GM23248 (cell line): Measurements from ENCODE around the gene HECTD3. TPM values are rescaled to one million over a fixed set of nuclear protein-coding genes. Genes with fewer than 3 reads are reported as not detected.

Experiments
- DNase-seq: peaks from one replicate; pipeline ENCODE4 v3.0.0-alpha.2; 2015
- H2AFZ ChIP-seq: fragments of 200-600 bp; sonication (generic); 2 replicates; pipeline ENCODE4 v1.6.1; 2016; ENCODE audit warnings: antibody characterized with exemption
- H3F3A ChIP-seq: fragments of 200-600 bp; sonication (generic); 2 replicates; pipeline ENCODE4 v1.6.1; 2016; ENCODE audit warnings: mild to moderate bottlenecking, antibody characterized with exemption, mixed run types; ENCODE audit not compliant: insufficient read depth
- H3K27ac ChIP-seq: fragments of 200-600 bp; sonication (generic); 2 replicates; pipeline ENCODE4 v1.5.1; 2016; ENCODE audit warnings: mild to moderate bottlenecking
- H3K27me3 ChIP-seq: fragments of 200-600 bp; sonication (generic); replicated peaks from 2 replicates; pipeline ENCODE4 v1.6.1; 2016; ENCODE audit warnings: mild to moderate bottlenecking; ENCODE audit not compliant: insufficient read depth
- H3K36me3 ChIP-seq: fragments of 200-600 bp; sonication (generic); 2 replicates; pipeline ENCODE4 v1.6.1; 2016; ENCODE audit warnings: low read depth, mild to moderate bottlenecking
- H3K4me1 ChIP-seq: fragments of 200-600 bp; sonication (generic); 2 replicates; pipeline ENCODE4 v1.6.1; 2016; ENCODE audit warnings: mild to moderate bottlenecking; ENCODE audit not compliant: insufficient read depth
- H3K4me2 ChIP-seq: fragments of 200-600 bp; sonication (generic); one replicate; pipeline ENCODE4 v1.6.1; 2016; ENCODE audit warnings: mild to moderate bottlenecking; ENCODE audit not compliant: unreplicated experiment
- H3K4me3 ChIP-seq: fragments of 200-600 bp; sonication (generic); 2 replicates; pipeline ENCODE4 v1.5.1; 2016; ENCODE audit warnings: mild to moderate bottlenecking
- H3K79me2 ChIP-seq: fragments of 200-600 bp; sonication (generic); 2 replicates; pipeline ENCODE4 v1.6.1; 2016; ENCODE audit warnings: mild to moderate bottlenecking; ENCODE audit not compliant: insufficient read depth
- H3K9ac ChIP-seq: fragments of 200-600 bp; sonication (generic); 2 replicates; pipeline ENCODE4 v1.6.1; 2016; ENCODE audit warnings: mild to moderate bottlenecking
- H3K9me2 ChIP-seq: fragments of 200-600 bp; sonication (generic); 2 replicates; pipeline ENCODE4 v1.6.1; 2016; ENCODE audit warnings: mixed run types, mild to moderate bottlenecking, moderate library complexity; ENCODE audit not compliant: insufficient read depth
- H3K9me3 ChIP-seq: fragments of 200-600 bp; sonication (generic); one replicate; pipeline ENCODE4 v1.6.1; 2017; ENCODE audit warnings: low read depth
- H4K20me1 ChIP-seq: fragments of 200-600 bp; sonication (generic); 2 replicates; pipeline ENCODE4 v1.6.0; 2016; ENCODE audit not compliant: insufficient read depth
- EZH2 ChIP-seq: fragments of 200-600 bp; sonication (generic); IDR thresholded peaks from 2 replicates; pipeline ENCODE4 v1.6.1; 2018; ENCODE audit warnings: antibody characterized with exemption, mild to moderate bottlenecking; ENCODE audit not compliant: insufficient read depth, poor library complexity, severe bottlenecking
- EZH2phosphoT487 ChIP-seq: fragments of 200-600 bp; sonication (generic); IDR thresholded peaks from 2 replicates; pipeline ENCODE4 v1.6.1; 2018; ENCODE audit warnings: antibody characterized with exemption, moderate library complexity, mild to moderate bottlenecking, low read depth; ENCODE audit not compliant: insufficient read depth
- WGBS, 2 experiments: methylation state at CpG; one replicate each; pipeline ENCODE4 v1.1.6; 2015 to 2017; ENCODE audit warnings: low lambda C conversion rate in 2 of 2, low coverage in 1 of 2; ENCODE audit errors: missing lambda C conversion rate in 2 of 2; 5-methylcytosine and 5-hydroxymethylcytosine counted together
- in situ Hi-C: fragments of 300-500 bp; cut with MboI; formaldehyde crosslinking; loops from 2 replicates; pipeline ENCODE4 v1.15.0; 2020
- polyA plus RNA-seq: library from polyadenylated mRNA; unstranded; fragments of >200 nt; fragmentation: Nextera tagmentation; extraction: Ambion mirVana; gene quantifications from 2 replicates; pipeline ENCODE4 v1.2.1, GENCODE V29; 2016
- total RNA-seq: library from RNA; depleted of rRNA; stranded (reverse); fragments of >200 nt; shearing (Covaris generic); gene quantifications from 2 replicates; pipeline ENCODE4 v1.2.3, GENCODE V29; 2014

HECTD3 gene
- total and polyA plus RNA-seq, 2 experiments from 2014 or later: 17.0 to 21.1 TPM

- TF ChIP-seq EZH2: no peak
- no peak for TF ChIP-seq EZH2phosphoT487
- in situ Hi-C loops: loop anchor here (10.0 kb wide), 1 partner anchor 166 kb away; no protein-coding TSS in a partner anchor
These were observed 10.1 kb downstream of the HECTD3 start for GRCh38 chr1:45001011-45001481.

GRCh38 chr1:44999232-44999631, 11.9 kb downstream of the HECTD3 start:
- Histone ChIP-seq H3K9me2 (no peaks in the 10 kb centered on the region), H3K27ac (no peak overlapping the region), H3K9ac (no peak overlapping the region), H3K27me3 (no peaks in the 10 kb centered on the region), H4K20me1 (no peaks in the 10 kb centered on the region), H3F3A (no peaks in the 10 kb centered on the region; the same call in 1 of the 2 replicates), H2AFZ (no peak overlapping the region), H3K4me3 (no peak overlapping the region), H3K9me3 (no peaks in the 10 kb centered on the region), H3K4me2 (no peak overlapping the region), H3K36me3 (no peaks in the 10 kb centered on the region; the same call in 1 of the 2 replicates), H3K79me2 (no peaks in the 10 kb centered on the region), H3K4me1 (no peaks in the 10 kb centered on the region)
- TF ChIP-seq EZH2 (no peak), EZH2phosphoT487 (no peak)
- 84 to 86% methylated on average over 3 of the region's 3 CpGs for WGBS, 2 experiments
- in situ Hi-C loops: no loop called here
- DNase-seq: no peak

More at GRCh38 chr1:45001011-45001481, 10.1 kb downstream of the HECTD3 start:
- Histone ChIP-seq H3K9me3 (no peaks in the 10 kb centered on the region), H3K9ac (no peak overlapping the region), H3F3A (no peaks in the 10 kb centered on the region; the same call in 1 of the 2 replicates), H3K27me3 (no peaks in the 10 kb centered on the region), H3K9me2 (no peaks in the 10 kb centered on the region), H3K36me3 (no peaks in the 10 kb centered on the region; the same call in 1 of the 2 replicates), H3K79me2 (no peaks in the 10 kb centered on the region), H3K4me3 (no peak overlapping the region), H3K4me2 (no peak overlapping the region), H2AFZ (no peak overlapping the region), H4K20me1 (no peaks in the 10 kb centered on the region), H3K4me1 (no peaks in the 10 kb centered on the region), H3K27ac (no peak overlapping the region)
- 67 to 69% methylated on average over 7 of the region's 7 CpGs for WGBS, 2 experiments
- DNase-seq: no peak

- no peak overlapping the region for H3K9ac ChIP-seq
- in situ Hi-C loops: no loop called here
These were observed 15.5 kb downstream of the HECTD3 start for GRCh38 chr1:44995467-44996238.

GRCh38 chr1:44994309-44994898, 16.7 kb downstream of the HECTD3 start:
- in situ Hi-C loops: no loop called here
- H2AFZ ChIP-seq: no peak overlapping the region
- H3K4me3 ChIP-seq: no peak overlapping the region
- no peak overlapping the region for H3K27ac ChIP-seq
- no peaks in the 10 kb centered on the region for H3K79me2 ChIP-seq
- no peaks in the 10 kb centered on the region for H4K20me1 ChIP-seq
- no peaks in the 10 kb centered on the region; the same call in 1 of the 2 replicates for H3F3A ChIP-seq
- no peaks in the 10 kb centered on the region for H3K27me3 ChIP-seq
- no peaks in the 10 kb centered on the region for H3K4me1 ChIP-seq
- no peak overlapping the region for H3K4me2 ChIP-seq
- 63% methylated on average over 7 of the region's 7 CpGs for WGBS, 2 experiments
- no peaks in the 10 kb centered on the region for H3K9me2 ChIP-seq
- no peaks in the 10 kb centered on the region for H3K9me3 ChIP-seq
- H3K9ac ChIP-seq: no peak overlapping the region
- no peaks in the 10 kb centered on the region for H3K36me3 ChIP-seq
- no peak for DNase-seq
- TF ChIP-seq EZH2phosphoT487 (no peak), EZH2 (no peak)

More at GRCh38 chr1:44995467-44996238, 15.5 kb downstream of the HECTD3 start:
- Histone ChIP-seq H3K4me1 (no peaks in the 10 kb centered on the region), H2AFZ (no peak overlapping the region), H3K4me3 (no peak overlapping the region), H3K27me3 (no peaks in the 10 kb centered on the region), H3K36me3 (no peaks in the 10 kb centered on the region), H3K4me2 (no peak overlapping the region), H3K79me2 (no peaks in the 10 kb centered on the region), H4K20me1 (no peaks in the 10 kb centered on the region), H3K27ac (no peak overlapping the region), H3F3A (no peaks in the 10 kb centered on the region; the same call in 1 of the 2 replicates), H3K9me3 (no peaks in the 10 kb centered on the region), H3K9me2 (no peaks in the 10 kb centered on the region)
- WGBS, 2 experiments: 81 to 87% methylated on average over 7 of the region's 7 CpGs
- no peak for TF ChIP-seq EZH2
- no peak for TF ChIP-seq EZH2phosphoT487
- DNase-seq: no peak
